ENCODE results near the gene YPEL4.

Gene YPEL4

DNA sequence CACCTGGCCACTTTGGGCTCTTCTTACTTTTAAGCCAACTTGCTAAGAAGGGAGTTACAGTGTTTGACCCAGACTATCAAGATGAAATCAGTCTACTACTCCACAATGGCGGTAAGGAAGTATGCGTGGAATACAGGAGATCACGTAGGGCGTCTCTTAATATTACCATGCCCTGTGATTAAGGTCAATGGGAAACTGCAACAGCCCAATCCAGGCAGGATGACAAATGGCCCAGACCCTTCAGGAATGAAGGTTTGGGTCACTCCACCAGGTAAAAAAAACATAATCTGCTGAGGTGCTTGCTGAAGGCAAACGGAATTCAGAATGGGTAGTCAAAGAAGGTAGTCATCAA lies 1.0 kb upstream of the YPEL4 start:
- DNase-seq (ENCODE audit: low read depth in 2 of 2): no peak

GRCh38 chr11:57648801-57649735 lies 644 bp downstream of the YPEL4 start:
- DNase-seq (ENCODE audit: low read depth in 2 of 2): no peak

- DNase-seq (ENCODE audit: low read depth in 2 of 2): no peak
Measured at GRCh38 chr11:57647960-57648800, 1.5 kb downstream of the YPEL4 start.

GRCh38 chr11:57647372-57647771 lies 2.3 kb downstream of the YPEL4 start:
- DNase-seq (ENCODE audit: low read depth in 2 of 2): no peak

GRCh38 chr11:57646799-57647303 lies 2.9 kb downstream of the YPEL4 start:
- no peak for DNase-seq (ENCODE audit: low read depth in 2 of 2)

- no peak for DNase-seq (ENCODE audit: low read depth in 2 of 2)
Measured at GRCh38 chr11:57646194-57646798, 3.4 kb downstream of the YPEL4 start.

- no peak for DNase-seq (ENCODE audit: low read depth in 2 of 2)
Measured at GRCh38 chr11:57645689-57646085, 4.0 kb downstream of the YPEL4 start.

GRCh38 chr11:57644748-57645688 lies 4.7 kb downstream of the YPEL4 start:
- DNase-seq (ENCODE audit: low read depth in 2 of 2): peak; percentile 80 to 84

DNA sequence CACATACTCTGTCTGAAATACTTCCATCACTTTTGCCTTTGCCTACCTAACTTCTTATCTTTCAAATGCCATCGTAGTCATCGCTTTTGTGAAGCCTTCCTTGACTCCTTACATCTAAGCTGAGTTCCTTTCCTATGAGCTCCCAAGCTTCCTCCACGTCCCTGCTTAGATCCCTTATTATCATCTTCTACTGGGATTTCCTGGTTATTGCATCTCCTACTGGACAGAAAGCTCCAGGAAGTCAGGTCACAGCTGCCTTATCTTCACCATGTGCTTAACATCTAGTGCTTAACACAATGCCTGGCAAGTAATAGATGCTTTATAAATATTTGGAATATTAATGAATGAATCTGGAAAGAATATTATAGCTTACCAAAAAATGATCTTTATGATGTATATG lies 5.9 kb downstream of the YPEL4 start:
- DNase-seq (ENCODE audit: low read depth in 2 of 2): no peak

- no peak for DNase-seq (ENCODE audit: low read depth in 2 of 2)
Measured at GRCh38 chr11:57641011-57641807, 8.5 kb downstream of the YPEL4 start.

GRCh38 chr11:57640068-57640800 lies 9.5 kb downstream of the YPEL4 start:
- no peak for DNase-seq (ENCODE audit: low read depth in 2 of 2)

- DNase-seq (ENCODE audit: low read depth in 2 of 2): no peak
Measured at GRCh38 chr11:57639321-57640067, 10.2 kb downstream of the YPEL4 start.

DNA sequence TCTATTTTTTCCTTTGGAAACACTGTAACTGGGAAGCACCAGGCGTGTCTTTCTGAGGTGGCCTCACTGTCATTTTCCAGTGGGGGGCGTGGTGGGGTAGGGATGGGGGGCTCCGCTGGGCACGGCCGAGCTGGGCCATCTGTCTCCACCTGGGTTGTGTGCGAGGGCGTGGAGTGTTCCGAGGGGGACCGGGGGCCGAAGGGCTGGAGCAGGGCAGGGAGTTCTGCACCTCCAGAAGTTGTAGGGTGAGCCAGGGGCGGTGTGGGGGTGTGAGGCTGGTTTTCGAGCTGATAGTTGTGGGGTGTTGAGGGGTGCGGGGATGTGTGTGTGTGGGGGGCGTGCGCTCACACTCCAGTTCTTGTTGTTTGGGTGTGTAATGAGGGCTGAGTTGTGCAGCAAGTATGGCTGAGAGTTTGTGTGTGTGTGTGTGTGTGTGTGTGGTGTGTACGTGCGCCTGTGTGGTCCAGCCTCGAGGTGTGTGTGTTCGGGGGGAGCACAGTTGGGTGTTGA lies 10.8 kb downstream of the YPEL4 start:
- no peak for DNase-seq (ENCODE audit: low read depth in 2 of 2)

DNA sequence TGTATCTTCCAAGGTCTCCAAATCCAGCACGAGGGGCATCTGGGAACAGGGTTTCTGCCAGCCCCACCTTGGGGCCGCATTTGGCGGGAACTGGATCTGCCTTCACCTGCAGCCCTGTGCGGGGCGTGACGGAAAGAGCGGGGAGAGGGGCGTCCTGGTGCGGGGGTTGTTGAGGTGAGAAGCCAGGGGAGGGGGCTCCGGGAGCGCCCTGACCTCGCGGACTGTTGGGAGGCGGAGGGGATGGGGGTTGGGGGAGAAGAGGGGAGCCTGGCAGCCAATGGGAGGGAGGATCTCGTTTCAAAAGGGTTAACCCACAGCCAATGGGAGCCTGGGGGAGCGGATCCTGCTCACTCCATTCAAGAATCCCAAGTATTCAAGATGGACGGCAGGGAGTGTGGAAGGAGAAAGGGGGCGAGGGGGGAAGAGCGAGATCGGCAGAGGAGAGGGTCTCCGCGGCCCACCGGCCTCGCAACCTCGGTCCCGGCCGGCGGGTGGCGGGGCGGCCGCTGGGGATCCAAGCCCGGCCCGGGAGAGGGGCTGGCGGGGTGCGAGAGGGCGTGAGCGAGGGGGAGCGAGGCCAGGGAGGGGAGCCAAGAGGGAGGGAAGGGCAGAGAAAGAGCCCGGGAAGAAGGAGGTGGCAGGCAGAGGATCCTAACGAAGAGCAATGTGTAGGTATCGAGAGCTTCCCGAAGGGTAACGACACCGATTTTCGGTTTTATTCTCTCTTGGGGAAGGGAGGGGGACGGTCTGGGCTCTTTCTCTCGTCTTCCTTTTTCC lies 11.5 kb downstream of the YPEL4 start:
- DNase-seq (ENCODE audit: low read depth in 2 of 2): no peak

GRCh38 chr11:57637626-57638004 lies 12.1 kb downstream of the YPEL4 start:
- DNase-seq (ENCODE audit: low read depth in 2 of 2): no peak

- DNase-seq (ENCODE audit: low read depth in 2 of 2): no peak
Measured at GRCh38 chr11:57635246-57635645, 14.5 kb downstream of the YPEL4 start.

GRCh38 chr11:57634311-57634710 lies 15.4 kb downstream of the YPEL4 start:
- DNase-seq (ENCODE audit: low read depth in 2 of 2): no peak

Measured in activated CD4-positive, alpha-beta T cell treated with anti-CD3 and anti-CD28 coated beads for 24 hours (primary cell).